Right renal pelvis (tissue), 4 donors: Measurements from ENCODE around the gene CPVL. TPM values are rescaled to one million over a fixed set of nuclear protein-coding genes. Genes with fewer than 3 reads are reported as not detected.

ENCODE experiments used
- DNase-seq, 4 donors: peaks; one replicate each; pipeline ENCODE4 v3.0.0-alpha.2; 2013; ENCODE audit warnings: low read depth in 4 of 4, low spot score in 3 of 4, missing footprints in 1 of 4
- polyA plus RNA-seq, 4 donors: library from polyadenylated mRNA; unstranded; fragments of 120-200 nt; gene quantifications; one replicate each; pipeline ENCODE4 v1.2.1, GENCODE V29; 2013; ENCODE audit not compliant: insufficient read length in 4 of 4

CPVL gene
- polyA plus RNA-seq, 4 donors = 50.6 to 78.7 (median 72.5) TPM

- peak in 1 of 4 donors; percentile 43 for DNase-seq
Measured at GRCh38 chr7:28984631-28985030, 161.7 kb downstream of the CPVL start.

DNA sequence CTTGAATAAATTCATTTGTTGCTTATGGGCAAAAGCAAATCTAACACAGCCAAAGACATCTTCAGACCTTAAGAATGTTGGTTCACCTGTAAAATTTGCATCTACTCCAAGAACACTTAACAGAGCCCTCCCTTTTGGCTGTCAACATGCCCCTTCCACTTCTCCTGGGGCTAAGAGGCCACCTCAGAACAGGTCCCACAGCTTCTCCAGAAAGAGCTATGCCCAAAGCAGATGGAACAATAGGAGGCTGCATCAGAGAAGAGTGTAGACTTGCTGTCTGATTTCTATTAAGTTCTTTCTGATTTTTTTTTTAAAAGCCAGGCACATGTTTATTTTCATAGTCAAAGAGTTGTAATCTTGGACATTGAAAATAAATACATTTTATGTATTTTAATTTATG, 162.1 kb downstream of the CPVL start:
- no peak for DNase-seq

DNA sequence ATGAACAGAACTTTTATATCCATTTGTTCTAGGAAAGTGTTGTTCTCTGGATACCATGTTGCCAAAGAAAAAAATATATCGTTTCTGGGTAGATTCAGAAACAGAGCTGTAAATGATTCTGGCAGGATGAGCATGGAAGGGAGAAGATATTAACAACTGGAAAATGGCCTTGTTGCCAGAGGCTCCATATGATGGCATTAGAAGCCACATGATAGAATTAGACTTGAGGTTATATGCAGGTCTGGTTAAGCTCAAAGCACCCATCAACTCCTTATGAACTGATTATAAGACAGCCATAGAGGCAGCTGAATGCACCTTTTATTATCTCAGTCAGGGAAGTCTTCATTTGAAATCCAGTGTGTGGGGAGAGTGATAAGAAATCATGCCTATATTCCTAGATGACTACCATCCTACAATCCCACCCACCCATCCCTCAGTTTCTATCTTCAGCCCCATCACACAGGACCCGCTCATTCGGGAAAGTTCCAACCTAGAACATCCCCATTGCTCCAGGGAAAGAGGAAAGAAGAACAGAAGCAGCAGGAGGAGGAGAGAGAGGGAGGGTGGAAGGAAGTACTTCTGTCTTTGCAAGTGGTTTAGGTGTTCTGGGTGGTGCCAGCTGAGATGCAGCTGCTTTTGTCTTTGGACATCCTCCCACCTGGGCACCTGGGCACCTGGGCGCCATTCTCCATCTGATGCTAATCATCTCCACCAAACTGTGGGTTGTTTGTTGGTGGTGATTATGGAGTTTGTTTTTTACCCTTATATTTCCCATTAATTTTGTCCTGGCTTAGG, 162.7 kb downstream of the CPVL start:
- DNase-seq = no peak

GRCh38 chr7:28981161-28981465, 165.2 kb downstream of the CPVL start:
- DNase-seq = no peak

DNA sequence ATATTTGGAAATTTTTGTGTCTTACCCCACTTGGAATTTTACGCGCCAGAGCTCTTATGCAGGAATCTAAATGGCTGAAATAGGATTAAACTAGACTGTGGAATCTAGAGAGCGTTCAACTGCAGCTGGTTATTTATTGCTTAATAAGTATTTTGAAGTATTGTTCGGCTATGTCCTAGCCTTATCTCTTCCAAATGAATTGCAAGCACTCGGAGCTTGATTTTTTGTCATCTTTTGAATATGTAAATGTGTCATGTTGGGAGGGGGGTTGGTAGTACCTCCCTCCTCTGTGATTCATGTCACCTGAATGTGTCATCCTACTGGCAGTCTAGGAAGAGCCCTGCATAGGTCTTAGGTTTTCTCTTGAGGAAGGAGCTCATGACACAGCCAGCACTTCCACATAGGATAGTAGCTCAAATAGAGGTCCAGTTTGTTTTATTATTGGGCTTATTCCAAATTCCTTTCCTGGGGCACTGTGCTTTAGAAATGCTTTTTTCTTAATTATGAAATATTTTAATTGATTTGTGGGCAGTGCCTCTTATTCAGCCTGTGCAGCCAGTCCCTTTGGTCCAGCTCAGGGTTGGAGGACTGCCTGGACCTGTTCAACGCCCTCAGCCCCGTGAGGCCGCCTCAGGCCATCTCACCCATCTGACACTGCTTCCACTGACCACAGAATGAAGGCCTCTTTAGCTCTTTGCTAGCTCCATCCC, 165.7 kb downstream of the CPVL start:
- no peak for DNase-seq

GRCh38 chr7:28979776-28980175, 166.6 kb downstream of the CPVL start:
- DNase-seq = no peak

- DNase-seq = no peak
Measured at GRCh38 chr7:28977881-28978280, 168.5 kb downstream of the CPVL start.

DNA sequence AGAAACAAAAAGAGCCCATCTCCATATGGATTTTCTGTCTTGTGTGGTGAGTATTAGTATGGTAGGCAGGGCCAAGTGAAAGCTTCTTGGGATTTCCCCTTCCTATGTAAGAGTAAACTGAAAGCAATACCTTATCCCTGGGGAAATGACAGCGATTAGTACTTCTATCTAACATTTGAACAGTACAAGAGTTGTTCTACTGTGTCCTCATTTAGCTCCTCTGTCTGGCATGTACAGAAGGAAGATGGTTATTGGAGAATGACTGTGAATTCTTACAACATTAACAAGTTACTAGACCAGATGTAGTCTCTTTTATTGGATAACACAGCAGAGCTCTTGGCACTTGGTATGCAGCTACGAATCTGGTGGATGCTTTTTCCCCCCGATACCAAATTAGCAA, 170.3 kb downstream of the CPVL start:
- no peak for DNase-seq

DNA sequence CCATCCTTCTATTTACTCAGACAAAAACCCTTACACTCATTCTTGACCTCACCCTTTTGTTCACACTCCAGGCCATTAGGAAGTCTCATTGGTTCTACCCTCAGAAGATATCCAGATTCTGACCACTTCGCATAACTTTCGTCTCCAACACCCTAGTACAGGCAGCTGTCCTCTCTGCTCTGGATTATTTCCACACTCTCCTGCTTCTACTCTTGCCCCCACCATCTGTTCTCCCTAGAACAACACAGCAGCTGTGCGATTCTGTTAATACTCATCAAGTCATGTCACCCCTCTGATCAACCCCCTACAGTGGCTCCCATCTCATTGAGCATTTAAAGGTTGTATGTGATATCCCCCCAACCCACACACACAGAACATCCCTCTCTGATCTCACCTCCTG, 172.7 kb downstream of the CPVL start:
- no peak for DNase-seq

GRCh38 chr7:28964056-28964455, 182.3 kb downstream of the CPVL start:
- no peak for DNase-seq

DNA sequence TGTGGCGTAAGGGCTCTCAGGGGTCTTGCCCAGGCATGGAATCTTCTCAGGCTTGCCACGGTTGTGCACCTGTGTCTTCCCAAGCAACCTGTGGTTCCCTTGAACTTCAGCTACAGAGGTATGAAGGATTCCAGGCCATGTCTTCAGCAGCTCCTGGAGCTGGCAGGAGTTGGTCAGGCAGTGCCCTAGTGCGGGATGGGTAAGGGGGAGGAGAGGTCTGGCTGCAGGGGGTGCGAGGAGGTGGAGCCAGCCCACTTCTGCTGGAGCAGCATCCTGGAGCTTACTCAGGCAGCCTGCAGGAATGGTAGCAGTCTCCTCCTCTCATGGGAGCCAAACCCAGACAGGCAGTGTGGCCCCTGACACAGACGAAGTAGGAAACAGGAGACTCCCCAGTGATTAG, 184.4 kb downstream of the CPVL start:
- DNase-seq = no peak

DNA sequence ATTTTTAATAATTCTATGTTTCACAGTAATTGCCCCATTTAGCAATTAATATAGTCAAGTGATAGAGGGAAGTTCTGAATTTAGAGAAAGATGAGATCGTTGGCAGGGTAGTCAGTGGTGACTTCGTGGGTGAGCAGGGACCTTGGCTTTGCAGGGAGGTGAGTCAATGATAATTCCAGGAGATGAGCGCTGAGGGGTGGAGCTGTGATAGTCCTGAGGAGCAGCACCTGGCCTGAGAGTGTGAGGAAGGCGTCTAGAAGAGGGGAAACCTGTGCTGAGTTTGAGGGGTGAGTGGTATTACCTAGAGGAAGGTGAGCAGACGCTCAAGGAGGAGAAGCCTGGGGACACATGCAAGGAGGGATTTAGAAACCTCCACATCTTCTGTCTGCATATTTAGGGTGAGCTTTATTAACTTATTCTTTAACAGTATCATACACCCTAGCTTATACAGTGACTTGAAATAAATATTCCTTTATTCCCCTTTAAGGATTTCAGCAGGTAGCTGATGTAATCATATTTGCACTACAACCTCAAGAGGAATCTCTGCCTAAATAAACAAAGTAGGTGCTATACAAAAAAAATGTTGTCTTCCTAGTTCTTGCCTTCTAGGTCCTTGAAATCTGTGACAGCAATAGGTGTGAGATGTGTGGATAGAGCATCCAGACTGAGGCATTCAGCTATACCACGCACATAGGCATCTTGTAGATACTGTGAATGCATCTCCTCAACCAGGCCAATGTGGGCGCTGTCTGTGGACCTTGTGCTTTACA, 186.1 kb downstream of the CPVL start:
- no peak for DNase-seq

GRCh38 chr7:28958980-28959347, 187.4 kb downstream of the CPVL start:
- DNase-seq = no peak

GRCh38 chr7:28958235-28958979, 187.9 kb downstream of the CPVL start, which contains the start of gene TRIL:
Gene TRIL (minus strand): TSS chr7:28958330. CDS start chr7:28958046, 284 bp downstream.
- peak in 2 of 4 donors; percentile 70 to 81 for DNase-seq

- no peak for DNase-seq
Measured at GRCh38 chr7:28957751-28958234, 188.5 kb downstream of the CPVL start.

DNA sequence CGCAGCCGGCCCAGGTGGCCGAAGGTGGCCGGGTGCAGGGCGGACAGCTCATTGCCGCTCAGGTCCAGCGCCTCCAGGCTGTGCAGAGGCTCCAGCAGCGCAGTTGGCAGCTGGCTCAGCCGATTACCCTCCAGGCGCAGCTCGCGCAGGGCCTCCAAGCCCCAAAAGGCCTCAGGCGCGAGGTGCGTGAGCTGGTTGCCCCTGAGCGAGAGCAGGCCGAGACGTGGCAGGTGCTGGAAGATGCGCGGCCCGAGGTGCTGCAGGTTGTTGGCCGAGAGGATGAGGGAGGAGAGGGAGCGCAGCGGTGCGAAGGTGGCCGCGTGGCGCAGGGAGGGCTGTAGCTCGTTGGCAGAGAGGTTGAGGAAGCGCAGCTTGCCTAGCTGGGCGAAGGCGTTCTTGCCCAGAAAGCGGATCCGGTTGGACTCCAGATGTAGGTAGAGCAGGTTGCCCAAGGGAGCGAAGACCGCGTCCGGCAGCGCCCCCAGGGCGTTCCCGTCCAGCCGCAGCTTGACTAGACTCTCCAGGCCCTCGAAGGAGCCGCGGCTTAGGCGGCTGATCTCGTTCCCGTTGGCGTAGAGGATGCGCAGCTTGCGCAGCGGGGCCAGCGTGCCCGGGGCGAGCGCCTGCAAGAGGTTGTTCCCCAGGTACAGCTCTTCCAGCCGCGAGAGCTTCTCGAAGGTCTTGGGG, 189.1 kb downstream of the CPVL start:
- no peak for DNase-seq

DNA sequence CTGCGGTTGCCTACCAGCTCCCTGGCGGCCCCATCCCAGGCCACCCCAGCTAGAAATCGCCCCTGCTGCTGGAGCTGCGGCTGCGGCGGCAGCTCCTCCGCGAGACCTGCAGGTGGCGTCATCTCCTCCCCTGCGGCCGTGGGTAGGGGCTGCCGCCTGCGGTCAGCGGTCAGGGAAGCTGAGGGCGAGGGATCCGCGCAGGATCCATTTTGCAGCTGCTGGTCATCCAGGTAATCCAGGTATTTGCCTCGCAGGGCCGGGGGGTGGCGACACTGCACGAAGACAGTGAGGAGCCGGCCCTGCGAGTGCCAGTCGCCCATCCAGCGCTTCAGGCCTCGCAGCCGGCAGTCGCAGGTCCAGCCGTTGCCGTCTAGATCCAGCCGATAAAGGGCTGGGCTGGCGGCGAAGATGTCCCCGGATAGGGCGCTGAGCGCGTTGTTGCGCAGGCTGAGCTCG, 189.7 kb downstream of the CPVL start:
- peak in 1 of 4 donors; percentile 73 for DNase-seq

GRCh38 chr7:28955718-28956607, 190.4 kb downstream of the CPVL start:
- DNase-seq = peak in 1 of 4 donors; percentile 78

GRCh38 chr7:28955356-28955717, 191.0 kb downstream of the CPVL start:
- no peak for DNase-seq
